AG04449 (cell line): Measurements from ENCODE around the gene ENTREP3.
"Not testable (repeated sequence)": the region's sequence is repeated elsewhere in the genome, so short reads cannot be mapped to it uniquely, and the experiment has no call there.

Experiments
- CTCF ChIA-PET: fragments of 350-600 bp; formaldehyde crosslinking; extraction: SDS; loops from one replicate; lab custom pipeline; 2021; ENCODE audit warnings: antibody characterized with exemption; lab: Yijun Ruan, JAX
- POLR2A ChIA-PET: fragments of 400-600, 350-600 bp; formaldehyde crosslinking; extraction: SDS; loops from one replicate; lab custom pipeline; 2020; ENCODE audit warnings: antibody characterized with exemption, inconsistent platforms; lab: Yijun Ruan, JAX
- DNase-seq: peaks from one replicate; pipeline ENCODE4 v3.0.0-alpha.2; 2010; ENCODE audit warnings: low read depth, low spot score
- H3K4me3 ChIP-seq: 2 replicates; pipeline ENCODE4 v1.5.1; 2011; ENCODE audit warnings: low read depth, mild to moderate bottlenecking, control low read depth, low read length
- TF ChIP-seq, protein P1 (sequence below): IDR thresholded peaks from one replicate; pipeline ENCODE4 v1.5.1; 2011; ENCODE audit warnings: mild to moderate bottlenecking, moderate library complexity, low read length, control low read depth, inconsistent platforms; ENCODE audit not compliant: insufficient read depth; ENCODE audit errors: missing control alignments

Gene ENTREP3

DNA sequence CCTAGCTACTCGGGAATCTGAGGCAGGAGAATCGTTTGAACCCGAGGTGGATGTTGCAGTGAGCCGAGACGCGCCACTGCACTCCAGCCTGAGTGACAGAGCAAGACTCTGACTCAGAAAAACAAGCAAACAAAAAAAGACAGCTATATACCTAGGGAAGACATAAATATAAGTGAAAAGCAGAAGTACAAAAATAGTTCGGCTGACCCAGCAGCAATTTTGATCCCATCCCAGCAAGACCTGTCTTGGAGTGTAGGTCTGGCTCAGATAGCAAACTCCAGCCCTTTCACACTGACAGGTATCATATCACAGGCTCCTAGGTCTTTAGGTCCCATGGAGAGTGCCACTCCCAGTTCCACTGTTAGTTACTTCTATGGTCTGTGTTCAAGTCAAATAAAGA, 32.2 kb downstream of the ENTREP3 start:
- DNase-seq: no peak
- no peak overlapping the region for H3K4me3 ChIP-seq
- ChIA-PET CTCF (interaction anchor here (1.4 to 8.0 kb wide), 5 partner anchors 16 to 50 kb away, joined by 3 to 139 read pairs (median 8); partner anchors contain the start of genes KRTCAP2, MTX1 and THBS3), POLR2A (no interaction called here)
- TF ChIP-seq, protein P1, sequence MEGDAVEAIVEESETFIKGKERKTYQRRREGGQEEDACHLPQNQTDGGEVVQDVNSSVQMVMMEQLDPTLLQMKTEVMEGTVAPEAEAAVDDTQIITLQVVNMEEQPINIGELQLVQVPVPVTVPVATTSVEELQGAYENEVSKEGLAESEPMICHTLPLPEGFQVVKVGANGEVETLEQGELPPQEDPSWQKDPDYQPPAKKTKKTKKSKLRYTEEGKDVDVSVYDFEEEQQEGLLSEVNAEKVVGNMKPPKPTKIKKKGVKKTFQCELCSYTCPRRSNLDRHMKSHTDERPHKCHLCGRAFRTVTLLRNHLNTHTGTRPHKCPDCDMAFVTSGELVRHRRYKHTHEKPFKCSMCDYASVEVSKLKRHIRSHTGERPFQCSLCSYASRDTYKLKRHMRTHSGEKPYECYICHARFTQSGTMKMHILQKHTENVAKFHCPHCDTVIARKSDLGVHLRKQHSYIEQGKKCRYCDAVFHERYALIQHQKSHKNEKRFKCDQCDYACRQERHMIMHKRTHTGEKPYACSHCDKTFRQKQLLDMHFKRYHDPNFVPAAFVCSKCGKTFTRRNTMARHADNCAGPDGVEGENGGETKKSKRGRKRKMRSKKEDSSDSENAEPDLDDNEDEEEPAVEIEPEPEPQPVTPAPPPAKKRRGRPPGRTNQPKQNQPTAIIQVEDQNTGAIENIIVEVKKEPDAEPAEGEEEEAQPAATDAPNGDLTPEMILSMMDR: no peak

DNA sequence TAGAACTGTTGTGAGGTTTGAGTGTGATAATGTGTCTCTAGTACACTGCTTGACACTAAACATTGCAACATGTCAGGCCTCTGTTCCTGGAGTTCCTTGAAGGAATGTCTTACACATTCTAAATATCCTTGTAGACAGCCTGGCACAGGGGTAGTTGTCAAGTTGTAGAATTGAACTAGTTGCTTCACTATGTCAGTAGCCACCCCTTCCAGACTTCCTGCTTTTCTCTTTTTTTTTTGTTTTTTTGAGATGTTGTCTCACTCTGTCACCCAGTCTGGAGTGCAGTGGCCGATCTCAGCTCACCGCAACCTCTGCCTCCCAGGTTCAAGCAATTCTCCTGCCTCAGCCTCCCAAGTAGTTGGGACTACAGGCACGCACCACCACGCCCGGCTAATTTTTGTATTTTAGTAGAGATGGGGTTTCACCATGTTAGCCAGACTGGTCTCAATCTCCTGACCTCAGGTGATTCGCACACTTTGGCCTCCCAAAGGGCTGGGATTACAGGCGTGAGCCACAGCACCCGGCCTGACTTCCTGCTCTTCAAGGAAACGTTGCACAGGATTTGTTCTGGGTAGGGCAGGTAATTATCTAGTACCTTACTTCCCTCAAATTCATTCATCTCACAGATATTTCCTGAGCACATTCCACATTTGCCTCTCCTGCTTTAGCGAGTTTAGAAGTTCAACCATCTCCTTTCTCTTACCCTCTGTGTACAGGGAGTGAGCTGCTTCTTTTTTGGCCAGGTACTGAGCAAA, 34.9 kb downstream of the ENTREP3 start:
- ChIA-PET CTCF (interaction anchor here (1.2 to 4.4 kb wide), 3 partner anchors 13 to 47 kb away, joined by 4 to 21 read pairs (median 7); partner anchors contain the start of gene KRTCAP2), POLR2A (interaction anchor here (0.6 kb wide), 1 partner anchor 9 kb away, joined by 3 read pairs; no protein-coding TSS in a partner anchor)
- DNase-seq, H3K4me3 ChIP-seq: not testable (repeated sequence)

DNA sequence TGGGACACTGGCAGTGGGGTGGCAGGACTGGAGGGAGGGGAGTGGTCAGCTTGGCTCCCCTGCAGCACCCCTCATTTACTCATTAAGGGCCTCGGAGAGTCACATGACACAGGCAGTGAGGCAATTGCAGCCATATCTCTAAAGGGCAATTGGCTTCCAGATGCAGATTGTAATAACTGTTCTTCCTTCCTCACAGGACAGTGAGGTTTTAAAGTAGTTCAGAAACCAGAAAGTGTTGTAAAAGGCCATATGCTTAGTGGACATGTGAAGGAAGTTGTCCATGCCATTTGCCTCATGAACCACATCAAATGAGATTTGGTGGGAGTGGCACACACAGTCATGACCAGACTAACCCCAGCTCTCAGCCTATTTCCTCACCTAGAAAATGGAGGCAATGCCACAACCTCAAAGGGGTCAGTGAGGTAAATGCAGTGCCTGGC, 35.7 kb downstream of the ENTREP3 start:
- DNase-seq: no peak
- no peak overlapping the region for H3K4me3 ChIP-seq
- ChIA-PET CTCF (interaction anchor here (0.8 to 4.4 kb wide), 5 partner anchors 10 to 42 kb away, joined by 3 to 21 read pairs (median 8); partner anchors contain the start of gene THBS3), POLR2A (no interaction called here)
- TF ChIP-seq, protein P1: no peak

DNA sequence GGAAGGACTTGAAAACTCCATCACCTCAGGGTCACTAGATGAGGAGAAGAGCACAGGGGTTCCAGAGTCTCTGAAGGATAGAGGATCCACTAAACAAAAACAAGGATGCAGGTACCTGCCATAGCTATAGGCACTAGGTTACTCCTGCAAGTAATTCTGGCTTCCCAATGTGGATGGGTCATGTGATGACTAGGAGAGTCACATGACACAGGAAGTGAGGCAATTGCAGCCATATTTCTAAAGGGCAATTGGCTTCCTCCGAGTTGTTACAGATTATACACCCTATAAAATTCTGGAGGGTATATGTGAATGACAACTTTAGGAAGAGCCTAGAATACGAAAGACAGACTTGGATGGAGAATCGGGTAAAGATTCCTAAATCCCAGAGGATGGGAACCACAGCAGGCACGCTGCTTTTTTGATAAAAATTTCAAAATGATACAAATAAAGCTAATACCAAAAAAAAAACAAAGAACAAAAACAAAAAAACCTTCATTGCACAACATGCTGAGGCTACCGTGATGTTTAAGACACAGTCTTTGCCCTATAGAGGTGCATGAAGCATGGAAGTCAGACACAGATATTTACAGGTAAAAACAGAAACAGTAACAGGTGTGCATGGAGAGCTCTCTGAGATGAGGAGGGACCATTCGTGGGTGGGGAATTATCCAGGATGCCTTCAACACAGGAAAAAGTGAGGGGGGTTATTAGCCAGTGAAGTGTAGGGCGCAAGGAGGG, 36.3 kb downstream of the ENTREP3 start:
- CTCF ChIA-PET: interaction anchor here (0.7 to 4.4 kb wide), 6 partner anchors 9 to 42 kb away, joined by 3 to 21 read pairs (median 6); partner anchors contain the start of gene THBS3
- DNase-seq: no peak
- H3K4me3 ChIP-seq: no peak overlapping the region
- POLR2A ChIA-PET: interaction anchor here (0.6 to 0.8 kb wide), 2 partner anchors 10 to 12 kb away, joined by 3 to 4 read pairs; partner anchors contain the start of genes MTX1 and THBS3
- TF ChIP-seq, protein P1: no peak

DNA sequence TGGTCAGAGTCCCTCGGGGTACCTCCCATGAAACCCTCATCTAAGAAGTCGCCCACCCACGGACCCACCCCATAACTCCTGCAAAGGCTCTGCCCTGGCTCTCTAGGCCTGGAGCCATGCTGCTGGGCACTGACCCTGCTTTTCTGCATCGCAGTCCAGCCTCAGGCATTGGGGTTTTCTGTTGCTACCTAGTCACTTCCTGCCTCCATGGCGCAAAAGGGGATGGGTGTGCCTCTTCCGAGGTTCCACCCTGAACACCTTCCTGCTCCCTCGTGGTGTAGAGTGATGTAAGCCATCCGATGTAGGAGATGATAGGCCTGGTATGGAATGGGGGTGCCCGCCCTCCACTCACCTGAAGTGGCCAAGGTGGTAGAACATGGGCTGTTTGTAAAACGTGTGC, 40.6 kb downstream of the ENTREP3 start:
- H3K4me3 ChIP-seq, CTCF ChIA-PET, POLR2A ChIA-PET, DNase-seq: not testable (repeated sequence)

DNA sequence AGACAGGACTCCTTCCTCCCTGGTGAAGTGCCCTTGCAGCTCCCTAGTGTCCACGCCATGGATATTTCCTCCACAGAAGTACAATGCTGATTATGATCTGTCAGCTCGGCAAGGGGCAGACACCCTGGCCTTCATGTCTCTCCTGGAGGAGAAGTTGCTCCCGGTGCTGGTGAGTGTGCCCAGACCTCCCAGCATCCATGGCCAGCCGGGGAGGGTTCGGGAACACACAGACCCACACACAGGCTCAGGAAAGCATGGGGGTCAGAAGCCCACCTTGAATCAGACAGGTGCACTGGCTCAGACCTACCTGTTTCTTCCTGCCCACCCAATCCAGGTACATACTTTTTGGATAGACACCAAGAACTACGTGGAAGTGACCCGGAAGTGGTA, 43.2 kb downstream of the ENTREP3 start:
- ChIA-PET CTCF (interaction anchor here (9.4 kb wide), 1 partner anchor 14 kb away, joined by 139 read pairs; no protein-coding TSS in a partner anchor), POLR2A (interaction anchor here (0.6 kb wide), 1 partner anchor 9 kb away, joined by 3 read pairs; no protein-coding TSS in a partner anchor)
- H3K4me3 ChIP-seq, DNase-seq: not testable (repeated sequence)

DNA sequence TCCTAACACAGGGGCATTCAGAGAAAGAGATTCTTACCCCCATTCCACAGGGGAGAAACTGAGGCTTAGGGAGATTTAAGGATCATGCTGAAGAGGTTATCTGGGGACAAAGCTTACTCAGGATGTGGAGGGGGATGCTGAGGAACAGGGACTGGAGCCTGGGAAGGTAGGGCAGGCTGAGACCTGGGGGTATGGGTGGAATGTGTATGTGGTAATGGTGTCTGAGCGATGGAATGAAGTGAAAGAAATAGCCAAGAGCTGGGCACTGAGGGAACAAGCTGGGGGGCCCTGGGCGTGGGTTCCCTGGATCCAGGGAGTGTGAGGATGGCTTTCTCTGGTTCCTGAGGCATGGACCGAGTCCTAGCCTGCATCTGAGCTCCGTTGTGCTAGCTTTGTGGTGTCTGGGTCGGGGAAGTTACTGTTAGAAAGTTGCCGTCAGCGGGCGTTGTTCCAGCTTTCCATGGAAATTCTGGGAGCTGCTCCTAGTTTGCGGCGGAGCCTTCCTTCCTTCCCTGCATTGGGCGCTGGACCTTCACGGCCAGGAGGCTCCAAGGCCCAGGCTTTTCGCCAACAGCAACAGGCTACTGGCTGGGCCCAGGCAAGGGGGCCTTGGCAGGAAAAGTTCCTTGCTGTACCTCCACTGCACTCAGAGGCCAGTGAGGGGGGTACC, 43.8 kb downstream of the ENTREP3 start:
- ChIA-PET POLR2A (interaction anchor here (0.6 kb wide), 1 partner anchor 9 kb away, joined by 3 read pairs; no protein-coding TSS in a partner anchor), CTCF (interaction anchor here (0.8 to 9.4 kb wide), 3 partner anchors 15 to 191 kb away, joined by 3 to 139 read pairs (median 5); no protein-coding TSS in a partner anchor)
- not testable (repeated sequence) for DNase-seq, H3K4me3 ChIP-seq
